Measurements from ENCODE around the gene CHRNA1.

GRCh38 chr2:174759381-174760065 lies 4.7 kb downstream of the CHRNA1 start:
- TF ChIP-seq CTCF (IDR thresholded peaks at IDR 0.05 in 4 of 5, conservative IDR thresholded peaks at IDR 0.05 in 1 of 5) (no peak), POLR2A (IDR thresholded peaks at IDR 0.05) (no peak)

Measured in gastrocnemius medialis (tissue), 4 donors.